WI38 (cell line): ENCODE results near the gene TNRC18.

Experiments used
- H3K4me3 ChIP-seq: 2 replicates; pipeline ENCODE4 v1.5.1; 2011; ENCODE audit warnings: low read depth, mild to moderate bottlenecking, control low read depth, low read length
- CTCF ChIP-seq: IDR thresholded peaks from 2 replicates; pipeline ENCODE4 v1.5.1; 2012; ENCODE audit warnings: low read depth, mild to moderate bottlenecking, control low read depth, low read length

TNRC18 gene

GRCh38 chr7:5433181-5433580 lies 9.5 kb upstream of the TNRC18 start:
- no peak for TF ChIP-seq CTCF
- H3K4me3 ChIP-seq, result no peak overlapping the region

- no peak overlapping the region for H3K4me3 ChIP-seq
- TF ChIP-seq CTCF, result no peak
Measured at GRCh38 chr7:5432691-5433090, 9.1 kb upstream of the TNRC18 start.

- no peak for TF ChIP-seq CTCF
- H3K4me3 ChIP-seq, result no peak overlapping the region
Measured at GRCh38 chr7:5431560-5432015, 8.0 kb upstream of the TNRC18 start.

- no peak for TF ChIP-seq CTCF
- H3K4me3 ChIP-seq, result peak overlapping the region; percentile 77
Measured at GRCh38 chr7:5430612-5430947, 6.9 kb upstream of the TNRC18 start.

DNA sequence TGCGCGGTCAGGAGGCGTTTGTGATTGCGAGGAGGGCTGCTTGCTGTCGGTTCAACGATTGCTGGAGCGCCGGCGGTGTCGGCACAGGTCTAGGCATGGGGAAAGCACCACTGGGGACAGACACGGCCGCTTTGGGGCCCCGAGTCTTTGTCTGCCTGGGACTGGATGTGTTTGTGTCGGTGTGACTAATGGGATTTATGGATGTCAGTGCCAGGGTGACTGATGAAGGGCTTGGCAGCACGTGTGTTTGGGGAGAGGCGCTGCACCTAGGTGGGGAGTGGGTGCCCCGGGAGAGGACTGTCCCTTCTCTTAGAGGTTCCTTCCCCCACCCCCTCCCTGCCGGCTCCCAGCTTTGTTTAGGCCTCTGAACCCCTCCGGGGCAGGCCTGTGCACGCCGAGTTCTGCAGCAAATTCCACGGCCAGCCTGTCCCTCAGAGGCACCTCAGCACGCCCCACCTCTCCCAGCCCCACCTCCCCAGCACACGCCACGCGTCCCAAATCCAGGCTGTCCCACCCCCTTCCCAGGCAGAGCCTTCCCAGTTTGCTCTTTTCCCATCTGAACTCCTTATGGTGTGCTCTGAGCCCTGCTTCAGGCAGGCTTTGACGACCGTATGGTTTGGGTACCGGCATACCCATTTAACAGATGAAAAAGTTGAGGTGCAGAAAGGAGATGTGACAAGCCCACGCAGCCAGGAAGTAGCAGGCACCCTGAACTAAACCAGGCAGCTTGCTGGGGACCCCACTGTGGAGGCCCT lies 6.4 kb upstream of the TNRC18 start:
- H3K4me3 ChIP-seq, result peak overlapping the region; percentile 77
- no peak for TF ChIP-seq CTCF

GRCh38 chr7:5429253-5429856 lies 5.7 kb upstream of the TNRC18 start:
- peak overlapping the region; percentile 77 for H3K4me3 ChIP-seq
- TF ChIP-seq CTCF, result no peak

GRCh38 chr7:5428478-5429252 lies 5.0 kb upstream of the TNRC18 start:
- 0 out of 2 replicates have a peak, but pooled peaks have one; percentile 14 for TF ChIP-seq CTCF
- peak overlapping the region; percentile 77 for H3K4me3 ChIP-seq
